Activated CD8-positive, alpha-beta T cell treated with anti-CD3 and anti-CD28 coated beads for 36 hours (primary cell): ENCODE measurements around the gene ZC3HAV1. TPM values are rescaled to one million over a fixed set of nuclear protein-coding genes. Genes with fewer than 3 reads are reported as not detected.
A peak's percentile ranks its signal among the peaks of the same experiment; 100 is the strongest.
"Not testable (repeated sequence)": the region's sequence is repeated elsewhere in the genome, so short reads cannot be mapped to it uniquely, and the experiment has no call there.

ENCODE experiments used
- ATAC-seq: fragments of 200-7000 bp; cut with Tn5 transposase; one replicate; pipeline ENCODE4 v1.10.0; 2021; ENCODE audit warnings: mild to moderate bottlenecking, moderate library complexity
- CTCF ChIA-PET: fragments of 350-600 bp; sonication (Branson Sonifier 250); formaldehyde crosslinking; loops from one replicate; lab custom pipeline; 2021; ENCODE audit warnings: antibody characterized with exemption; lab: Charles Lee
- POLR2A ChIA-PET: fragments of 350-600 bp; sonication (Branson Sonifier 250); formaldehyde crosslinking; loops from one replicate; lab custom pipeline; 2021; ENCODE audit warnings: antibody characterized with exemption; lab: Charles Lee
- DNase-seq: peaks from one replicate; pipeline ENCODE4 v3.0.0-alpha.2; 2020
- H3K27ac Mint-ChIP-seq: one replicate; pipeline ENCODE4 v1.8.0; 2021; ENCODE audit warnings: mild to moderate bottlenecking, mixed read lengths
- H3K27me3 Mint-ChIP-seq: one replicate; pipeline ENCODE4 v1.8.0; 2021; ENCODE audit warnings: mixed read lengths
- H3K36me3 Mint-ChIP-seq: one replicate; pipeline ENCODE4 v1.8.0; 2021; ENCODE audit warnings: low read depth, mixed read lengths
- H3K4me1 Mint-ChIP-seq: one replicate; pipeline ENCODE4 v1.8.0; 2021; ENCODE audit warnings: low read depth, mixed read lengths
- H3K4me3 Mint-ChIP-seq: one replicate; pipeline ENCODE4 v1.8.0; 2021; ENCODE audit warnings: mild to moderate bottlenecking, moderate library complexity, mixed read lengths
- H3K9me3 Mint-ChIP-seq: one replicate; pipeline ENCODE4 v1.8.0; 2021; ENCODE audit warnings: mixed read lengths
- intact Hi-C: fragments of 100-400 bp; cut with micrococcal nuclease; formaldehyde crosslinking; loops from one replicate; pipeline ENCODE4 v1.10.0; 2022
- total RNA-seq, 2 experiments: library from RNA; stranded (reverse); gene quantifications; one replicate each; pipeline ENCODE4 v1.2.3, GENCODE V29; 2021
- TF ChIP-seq, protein P1 (sequence below): fragments of 200-600 bp; IDR thresholded peaks from one replicate; pipeline ENCODE4 v1.8.0; 2022; ENCODE audit warnings: antibody characterized with exemption, mild to moderate bottlenecking

ZC3HAV1 gene
- total RNA-seq, 2 experiments from 2014 or later = 125 to 128 TPM

- Mint-ChIP-seq H3K27me3 (no peaks in the 10 kb centered on the region), H3K36me3 (peaks cover 31% of the 10 kb centered on the region), H3K4me1 (peaks cover 41% of the 10 kb centered on the region), H3K4me3 (peak overlapping the region; percentile 85), H3K9me3 (no peaks in the 10 kb centered on the region), H3K27ac (peak overlapping the region; percentile 96)
- intact Hi-C loops = no loop called here
- TF ChIP-seq, protein P1, sequence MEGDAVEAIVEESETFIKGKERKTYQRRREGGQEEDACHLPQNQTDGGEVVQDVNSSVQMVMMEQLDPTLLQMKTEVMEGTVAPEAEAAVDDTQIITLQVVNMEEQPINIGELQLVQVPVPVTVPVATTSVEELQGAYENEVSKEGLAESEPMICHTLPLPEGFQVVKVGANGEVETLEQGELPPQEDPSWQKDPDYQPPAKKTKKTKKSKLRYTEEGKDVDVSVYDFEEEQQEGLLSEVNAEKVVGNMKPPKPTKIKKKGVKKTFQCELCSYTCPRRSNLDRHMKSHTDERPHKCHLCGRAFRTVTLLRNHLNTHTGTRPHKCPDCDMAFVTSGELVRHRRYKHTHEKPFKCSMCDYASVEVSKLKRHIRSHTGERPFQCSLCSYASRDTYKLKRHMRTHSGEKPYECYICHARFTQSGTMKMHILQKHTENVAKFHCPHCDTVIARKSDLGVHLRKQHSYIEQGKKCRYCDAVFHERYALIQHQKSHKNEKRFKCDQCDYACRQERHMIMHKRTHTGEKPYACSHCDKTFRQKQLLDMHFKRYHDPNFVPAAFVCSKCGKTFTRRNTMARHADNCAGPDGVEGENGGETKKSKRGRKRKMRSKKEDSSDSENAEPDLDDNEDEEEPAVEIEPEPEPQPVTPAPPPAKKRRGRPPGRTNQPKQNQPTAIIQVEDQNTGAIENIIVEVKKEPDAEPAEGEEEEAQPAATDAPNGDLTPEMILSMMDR = no peak
- DNase-seq (no peak), ATAC-seq (no peak)
- ChIA-PET CTCF (interaction anchor here (0.6 to 1.2 kb wide), 2 partner anchors 8 to 93 kb away, joined by 3 to 4 read pairs; no protein-coding TSS in a partner anchor), POLR2A (interaction anchor here (1.1 to 3.6 kb wide), 8 partner anchors 8 to 21 kb away, joined by 3 to 17 read pairs (median 6); no protein-coding TSS in a partner anchor)
Measured at GRCh38 chr7:139111147-139111546, 1.6 kb upstream of the ZC3HAV1 start.

- Mint-ChIP-seq H3K36me3 (peaks cover 38% of the 10 kb centered on the region), H3K9me3 (no peaks in the 10 kb centered on the region), H3K4me3 (peak overlapping the region; percentile 85), H3K27ac (peak overlapping the region; percentile 96), H3K27me3 (no peaks in the 10 kb centered on the region), H3K4me1 (peaks cover 34% of the 10 kb centered on the region)
- TF ChIP-seq, protein P1 = no peak
- DNase-seq (no peak), ATAC-seq (peak; percentile 14)
- ChIA-PET CTCF (interaction anchor here (1.2 kb wide), 1 partner anchor 9 kb away, joined by 4 read pairs; no protein-coding TSS in a partner anchor), POLR2A (interaction anchor here (0.5 to 3.4 kb wide), 9 partner anchors 8 to 25 kb away, joined by 3 to 17 read pairs (median 4); no protein-coding TSS in a partner anchor)
- intact Hi-C loops = loop anchor here (5.0 kb wide), 2 partner anchors 232 to 247 kb away; partner anchors contain the start of genes FMC1 and LUC7L2
Measured at GRCh38 chr7:139109983-139110411, 477 bp upstream of the ZC3HAV1 start.

GRCh38 chr7:139108266-139109187, 993 bp downstream of the ZC3HAV1 start:
- peak overlapping the region; percentile 85 for H3K4me3 Mint-ChIP-seq
- H3K4me1 Mint-ChIP-seq = peaks cover 35% of the 10 kb centered on the region
- ChIA-PET CTCF (no interaction called here), POLR2A (interaction anchor here (0.7 to 2.4 kb wide), 6 partner anchors 9 to 123 kb away, joined by 3 to 22 read pairs (median 4); partner anchors contain the start of gene UBN2)
- peak overlapping the region; percentile 96 for H3K27ac Mint-ChIP-seq
- no peak for ATAC-seq
- peak; percentile 37 for DNase-seq
- H3K27me3 Mint-ChIP-seq = no peaks in the 10 kb centered on the region
- no peaks in the 10 kb centered on the region for H3K9me3 Mint-ChIP-seq
- TF ChIP-seq, protein P1 = no peak
- intact Hi-C loops = loop anchor here (5.0 kb wide), 2 partner anchors 234 to 249 kb away; partner anchors contain the start of genes FMC1 and LUC7L2
- peaks cover 50% of the 10 kb centered on the region for H3K36me3 Mint-ChIP-seq

- H3K27ac Mint-ChIP-seq = peak overlapping the region; percentile 96
- no peaks in the 10 kb centered on the region for H3K9me3 Mint-ChIP-seq
- DNase-seq (no peak), ATAC-seq (no peak)
- peaks cover 34% of the 10 kb centered on the region for H3K4me1 Mint-ChIP-seq
- H3K36me3 Mint-ChIP-seq = peaks cover 62% of the 10 kb centered on the region
- intact Hi-C loops = loop anchor here (5.0 kb wide), 2 partner anchors 235 to 250 kb away; partner anchors contain the start of genes FMC1 and LUC7L2
- TF ChIP-seq, protein P1 = no peak
- ChIA-PET POLR2A (interaction anchor here (1.1 to 2.4 kb wide), 7 partner anchors 9 to 124 kb away, joined by 3 to 22 read pairs (median 5); partner anchors contain the start of gene UBN2), CTCF (interaction anchor here (1.4 to 1.5 kb wide), 2 partner anchors 12 to 25 kb away, joined by 3 to 4 read pairs; no protein-coding TSS in a partner anchor)
- no peaks in the 10 kb centered on the region for H3K27me3 Mint-ChIP-seq
- H3K4me3 Mint-ChIP-seq = peak overlapping the region; percentile 85
Measured at GRCh38 chr7:139106959-139107358, 2.6 kb downstream of the ZC3HAV1 start.

GRCh38 chr7:139106227-139106626, 3.3 kb downstream of the ZC3HAV1 start:
- Mint-ChIP-seq H3K4me1 (peaks cover 32% of the 10 kb centered on the region), H3K4me3 (peak overlapping the region; percentile 85), H3K36me3 (peaks cover 66% of the 10 kb centered on the region), H3K27ac (peak overlapping the region; percentile 94)
- CTCF ChIA-PET = interaction anchor here (1.4 to 1.5 kb wide), 2 partner anchors 11 to 26 kb away, joined by 3 to 4 read pairs; no protein-coding TSS in a partner anchor
- intact Hi-C loops = loop anchor here (5.0 kb wide), 2 partner anchors 236 to 251 kb away; partner anchors contain the start of genes FMC1 and LUC7L2
- H3K27me3 Mint-ChIP-seq, H3K9me3 Mint-ChIP-seq, ATAC-seq, DNase-seq: not testable (repeated sequence)
- POLR2A ChIA-PET = interaction anchor here (1.0 to 2.4 kb wide), 5 partner anchors 9 to 31 kb away, joined by 3 to 22 read pairs (median 4); no protein-coding TSS in a partner anchor
